Ishikawa (cell line): ENCODE data around the gene CDH13.

Source experiments
- CEBPB ChIP-seq: IDR thresholded peaks from 2 replicates; pipeline ENCODE4 v1.6.1; 2012
- CREB1 ChIP-seq: IDR thresholded peaks from 2 replicates; pipeline ENCODE4 v1.6.1; 2012; ENCODE audit warnings: low read depth
- EGR1 ChIP-seq: IDR thresholded peaks from 2 replicates; pipeline ENCODE4 v1.6.1; 2012
- EP300 ChIP-seq: IDR thresholded peaks from 2 replicates; pipeline ENCODE4 v1.6.1; 2012; ENCODE audit warnings: borderline replicate concordance
- FOXM1 ChIP-seq: IDR thresholded peaks from 2 replicates; pipeline ENCODE4 v1.6.1; 2012; ENCODE audit warnings: low read depth, borderline replicate concordance
- NFIC ChIP-seq: IDR thresholded peaks from 2 replicates; pipeline ENCODE4 v1.6.1; 2012
- RAD21 ChIP-seq: IDR thresholded peaks from 2 replicates; pipeline ENCODE4 v1.6.1; 2012; ENCODE audit warnings: low read depth
- REST ChIP-seq: IDR thresholded peaks from 2 replicates; pipeline ENCODE4 v1.6.1; 2012; ENCODE audit warnings: low read depth, mild to moderate bottlenecking
- TAF1 ChIP-seq: IDR thresholded peaks from 2 replicates; pipeline ENCODE4 v1.6.1; 2012; ENCODE audit warnings: low read depth, mild to moderate bottlenecking
- TCF12 ChIP-seq: IDR thresholded peaks from 2 replicates; pipeline ENCODE4 v1.6.1; 2012; ENCODE audit warnings: low read depth
- TEAD4 ChIP-seq: IDR thresholded peaks from 2 replicates; pipeline ENCODE4 v1.6.1; 2012
- USF1 ChIP-seq: IDR thresholded peaks from 2 replicates; pipeline ENCODE4 v1.6.1; 2012
- YY1 ChIP-seq: IDR thresholded peaks from 2 replicates; pipeline ENCODE4 v1.6.1; 2012; ENCODE audit warnings: low read depth
- ZBTB7A ChIP-seq: IDR thresholded peaks from 2 replicates; pipeline ENCODE4 v1.6.1; 2012; ENCODE audit warnings: low read depth
- TF ChIP-seq, protein P1 (sequence below): IDR thresholded peaks from 2 replicates; pipeline ENCODE4 v1.6.1; 2012

CDH13 gene

DNA sequence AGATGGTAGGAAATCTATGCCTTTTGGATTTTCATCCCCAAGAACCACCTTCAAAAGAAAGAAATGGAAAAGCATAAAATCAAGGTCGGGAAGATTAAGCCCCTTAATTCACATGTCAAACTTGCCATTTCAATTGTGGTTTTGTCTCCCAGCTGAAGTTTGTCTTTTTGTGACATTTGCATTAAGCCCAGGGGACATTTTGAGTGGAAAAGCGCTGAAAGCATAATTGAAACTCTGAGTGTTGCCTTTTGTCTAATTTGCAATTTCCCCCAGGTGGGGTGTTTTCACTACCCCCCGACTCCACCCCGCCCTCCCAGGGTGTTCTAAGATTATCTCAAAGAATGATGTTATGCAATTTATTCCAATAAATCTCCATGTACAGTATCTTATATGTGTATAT is 396.2 kb downstream of the CDH13 start:
- TF ChIP-seq, protein P1, sequence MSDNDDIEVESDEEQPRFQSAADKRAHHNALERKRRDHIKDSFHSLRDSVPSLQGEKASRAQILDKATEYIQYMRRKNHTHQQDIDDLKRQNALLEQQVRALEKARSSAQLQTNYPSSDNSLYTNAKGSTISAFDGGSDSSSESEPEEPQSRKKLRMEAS: no peak
- TF ChIP-seq TEAD4 (no peak), FOXM1 (no peak), USF1 (no peak), REST (no peak), CEBPB (no peak), EGR1 (no peak), TCF12 (no peak), CREB1 (no peak), EP300 (no peak), NFIC (no peak), RAD21 (no peak), YY1 (no peak), TAF1 (no peak), ZBTB7A (no peak)

GRCh38 chr16:83023640-83024039 is 396.9 kb downstream of the CDH13 start:
- no peak for TF ChIP-seq FOXM1

DNA sequence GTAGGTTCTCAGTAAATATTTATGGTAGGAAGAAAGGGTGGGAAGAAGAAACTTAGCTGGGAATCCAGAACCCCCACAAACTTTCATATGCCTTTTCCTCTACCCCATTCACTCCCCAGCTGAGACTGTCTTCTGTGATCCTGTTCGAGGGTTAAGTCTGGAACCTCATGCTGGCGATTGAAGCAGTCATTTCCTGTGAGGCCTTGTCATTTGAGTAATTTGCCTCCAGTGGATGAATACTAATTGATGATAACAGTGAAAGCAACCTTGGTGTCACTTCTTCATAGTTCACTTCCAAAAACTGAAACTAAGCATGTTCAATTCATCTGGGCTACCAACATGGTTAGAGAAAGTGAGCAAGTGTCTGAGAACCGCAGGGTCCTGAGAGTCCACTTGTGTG is 401.2 kb downstream of the CDH13 start:
- no peak for TF ChIP-seq CREB1

DNA sequence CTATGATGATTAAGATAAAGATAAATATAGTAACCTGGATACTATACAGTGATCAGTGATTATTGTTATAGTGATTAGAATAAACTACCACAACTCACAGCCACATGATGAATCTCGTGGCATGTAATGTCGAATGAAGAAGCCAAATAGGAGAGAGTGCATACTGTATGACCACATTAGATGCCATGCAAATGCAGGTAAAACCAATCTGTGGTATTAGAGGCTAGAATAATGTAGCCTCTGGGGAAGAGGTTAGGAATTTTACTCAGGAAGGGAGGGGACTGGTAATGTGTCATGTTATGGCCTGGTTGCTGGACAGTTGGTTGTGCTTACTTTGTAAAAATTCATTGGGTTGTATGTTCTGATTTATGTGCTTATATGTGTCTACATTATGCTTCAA is 402.7 kb downstream of the CDH13 start:
- TF ChIP-seq TEAD4 (no peak), YY1 (no peak), CREB1 (no peak), REST (no peak), USF1 (no peak), ZBTB7A (no peak), NFIC (no peak), CEBPB (no peak)
- TF ChIP-seq, protein P1: no peak

- TF ChIP-seq NFIC (no peak), RAD21 (no peak), TCF12 (no peak), REST (no peak)
Measured at GRCh38 chr16:83031524-83031923, 404.8 kb downstream of the CDH13 start.

- TF ChIP-seq FOXM1 (no peak), RAD21 (no peak), TAF1 (no peak), ZBTB7A (no peak), EP300 (no peak), TCF12 (no peak), USF1 (no peak), TEAD4 (no peak)
- TF ChIP-seq, protein P1: no peak
Measured at GRCh38 chr16:83037102-83037501, 410.3 kb downstream of the CDH13 start.
